HG03439 (cell line): ENCODE data around the gene MPC1.

Experiments
- ATAC-seq: cut with Tn5 transposase; IDR thresholded peaks from one replicate; pipeline ENCODE4 v1.9.1; 2021; ENCODE audit warnings: mild to moderate bottlenecking, moderate library complexity; ENCODE audit not compliant: unreplicated experiment

MPC1 gene

GRCh38 chr6:166382933-166383801 lies at the start of gene MPC1:
TSS of gene MPC1 (minus strand) at chr6:166382940. CDS start at chr6:166382876, 64 bp downstream.
- ATAC-seq, result peak; percentile 90

GRCh38 chr6:166430269-166430668 lies 47.5 kb upstream of the MPC1 start:
- no peak for ATAC-seq

GRCh38 chr6:166424431-166424830 lies 41.7 kb upstream of the MPC1 start:
- ATAC-seq, result no peak

GRCh38 chr6:166423781-166424180 lies 41.0 kb upstream of the MPC1 start:
- no peak for ATAC-seq

- no peak for ATAC-seq
Observed at GRCh38 chr6:166423051-166423745, 40.5 kb upstream of the MPC1 start.

- ATAC-seq, result no peak
Observed at GRCh38 chr6:166422201-166422940, 39.6 kb upstream of the MPC1 start.

GRCh38 chr6:166420351-166420750 lies 37.6 kb upstream of the MPC1 start:
- ATAC-seq, result no peak

GRCh38 chr6:166419717-166420116 lies 37.0 kb upstream of the MPC1 start:
- peak; percentile 2 for ATAC-seq

GRCh38 chr6:166419286-166419685 lies 36.5 kb upstream of the MPC1 start:
- peak; percentile 98 for ATAC-seq

GRCh38 chr6:166418691-166419143 lies 36.0 kb upstream of the MPC1 start:
- ATAC-seq, result no peak

- ATAC-seq, result no peak
Observed at GRCh38 chr6:166417285-166417691, 34.5 kb upstream of the MPC1 start.

- no peak for ATAC-seq
Observed at GRCh38 chr6:166415833-166416347, 33.1 kb upstream of the MPC1 start.

GRCh38 chr6:166415306-166415705 lies 32.6 kb upstream of the MPC1 start:
- ATAC-seq, result no peak

- no peak for ATAC-seq
Observed at GRCh38 chr6:166413491-166413951, 30.8 kb upstream of the MPC1 start.

GRCh38 chr6:166412911-166413384 lies 30.2 kb upstream of the MPC1 start:
- no peak for ATAC-seq

- no peak for ATAC-seq
Observed at GRCh38 chr6:166412156-166412910, 29.6 kb upstream of the MPC1 start.

- no peak for ATAC-seq
Observed at GRCh38 chr6:166411721-166412151, 29.0 kb upstream of the MPC1 start.

GRCh38 chr6:166411271-166411670 lies 28.5 kb upstream of the MPC1 start:
- no peak for ATAC-seq

GRCh38 chr6:166410426-166410935 lies 27.7 kb upstream of the MPC1 start:
- ATAC-seq, result no peak
